Mesodermal cell (in vitro differentiated cells): Measurements from ENCODE around the gene LCE1F.

ENCODE experiments used
- H3K27ac ChIP-seq: 2 replicates; pipeline ENCODE4 v1.7.0; 2013; ENCODE audit warnings: mild to moderate bottlenecking, low read depth, low read length, moderate library complexity; ENCODE audit not compliant: severe bottlenecking
- H3K36me3 ChIP-seq: 2 replicates; pipeline ENCODE4 v1.7.1; 2013; ENCODE audit warnings: mild to moderate bottlenecking, low read length, moderate library complexity; ENCODE audit not compliant: control insufficient read depth, insufficient read depth
- H3K4me1 ChIP-seq: one replicate; pipeline ENCODE4 v1.7.1; 2013; ENCODE audit warnings: mild to moderate bottlenecking, low read length; ENCODE audit not compliant: insufficient read depth, control insufficient read depth, poor library complexity, severe bottlenecking
- H3K4me3 ChIP-seq: 2 replicates; pipeline ENCODE4 v1.7.0; 2013; ENCODE audit warnings: low read length, control low read depth, mild to moderate bottlenecking; ENCODE audit not compliant: insufficient read depth, poor library complexity, severe bottlenecking; ENCODE audit errors: extremely low read depth
- H3K9me3 ChIP-seq: 2 replicates; pipeline ENCODE4 v1.7.1; 2013; ENCODE audit warnings: mild to moderate bottlenecking, low read length, moderate library complexity; ENCODE audit not compliant: control insufficient read depth
- WGBS, 2 experiments: methylation state at CpG; one replicate each; pipeline ENCODE4 v1.1.5; 2013; ENCODE audit warnings: missing lambda C conversion rate in 2 of 2; ENCODE audit not compliant: insufficient coverage in 2 of 2; 5-methylcytosine and 5-hydroxymethylcytosine counted together

The LCE1F gene

DNA sequence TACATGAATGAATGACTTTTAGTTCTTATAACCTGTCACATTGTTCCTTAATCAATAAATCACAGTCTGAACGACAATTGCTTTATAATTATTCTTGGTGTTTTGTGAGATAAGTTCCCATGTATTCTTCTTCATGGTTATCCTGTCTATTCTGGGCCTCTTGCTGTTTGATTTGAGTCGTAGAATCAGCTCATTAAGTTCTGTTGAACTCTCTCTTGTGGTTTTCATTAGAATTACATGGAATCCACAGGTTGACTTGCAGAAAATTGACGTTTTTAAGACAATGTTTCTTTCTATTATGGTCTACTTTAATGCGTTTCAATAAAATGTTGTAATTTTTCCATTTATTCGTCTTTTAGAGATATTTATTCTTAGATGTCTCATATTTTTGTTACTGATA is 48.4 kb downstream of the LCE1F start:
- H3K27ac ChIP-seq, result no peak overlapping the region
- H3K4me3 ChIP-seq, result no peak overlapping the region
- WGBS, 2 experiments, result no CpG with 5 or more reads among the region's 5 CpGs
- peaks cover 41% of the 10 kb centered on the region for H3K9me3 ChIP-seq
- no peaks in the 10 kb centered on the region for H3K36me3 ChIP-seq
- no peaks in the 10 kb centered on the region for H3K4me1 ChIP-seq

DNA sequence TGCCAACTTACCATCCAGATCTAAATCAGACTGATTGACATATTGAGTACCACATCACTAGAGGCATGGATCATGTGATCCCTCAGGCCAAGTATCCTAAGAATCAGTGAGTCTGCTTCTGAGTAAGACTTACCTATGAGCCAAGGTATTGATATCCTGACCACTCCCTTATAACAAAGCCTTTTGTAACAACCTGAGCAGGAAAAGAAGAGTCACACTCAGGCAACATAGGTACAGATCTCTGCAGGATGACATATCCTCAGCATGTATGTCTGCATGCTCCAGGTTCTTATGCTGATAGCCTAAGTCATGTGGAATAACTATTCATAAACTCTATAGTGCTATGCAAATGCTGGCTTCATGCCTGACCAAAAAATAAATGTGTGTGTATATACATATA is 50.0 kb downstream of the LCE1F start:
- H3K4me3 ChIP-seq, result no peak overlapping the region
- peaks cover 38% of the 10 kb centered on the region for H3K9me3 ChIP-seq
- no peaks in the 10 kb centered on the region for H3K4me1 ChIP-seq
- H3K27ac ChIP-seq, result no peak overlapping the region
- no peaks in the 10 kb centered on the region for H3K36me3 ChIP-seq
